Fibroblast of peridontal ligament (primary cell): ENCODE data around the gene SLC17A5.
"Not testable (repeated sequence)": the region's sequence is repeated elsewhere in the genome, so short reads cannot be mapped to it uniquely, and the experiment has no call there.

Experiments used
- DNase-seq: peaks from one replicate; pipeline ENCODE4 v3.0.0-alpha.2; 2010; ENCODE audit errors: extremely low read depth

Gene SLC17A5

GRCh38 chr6:73565767-73566485 is 87.9 kb downstream of the SLC17A5 start:
- no peak for DNase-seq

- DNase-seq, result no peak
Measured at GRCh38 chr6:73564578-73565345, 89.0 kb downstream of the SLC17A5 start.

- DNase-seq, result no peak
Measured at GRCh38 chr6:73562558-73562957, 91.2 kb downstream of the SLC17A5 start.

DNA sequence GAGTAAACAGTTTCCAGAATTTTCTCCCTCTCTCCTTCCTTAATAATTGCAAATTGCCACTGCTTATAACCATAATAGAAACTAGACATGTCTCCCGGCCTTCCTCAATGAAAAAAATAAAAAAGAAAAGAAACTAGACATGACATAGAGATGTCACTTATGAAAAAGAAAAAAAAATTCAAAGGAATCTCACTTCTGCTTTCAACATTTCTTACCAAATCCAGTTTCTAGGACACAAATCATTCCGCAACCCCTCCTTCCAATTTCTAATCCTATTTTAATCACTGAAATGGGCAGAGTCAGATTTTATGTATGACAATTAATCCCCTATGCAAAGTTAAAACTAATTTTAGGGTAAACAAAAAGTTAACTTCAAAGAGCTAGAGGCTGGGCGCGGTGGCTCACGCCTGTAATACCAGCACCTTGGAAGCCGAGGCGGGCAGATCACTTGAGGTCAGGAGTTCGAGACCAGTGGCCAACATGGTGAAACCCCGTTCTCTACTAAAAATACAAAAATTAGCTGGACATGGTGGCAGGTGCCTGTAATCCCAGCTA is 92.9 kb downstream of the SLC17A5 start:
- no peak for DNase-seq

DNA sequence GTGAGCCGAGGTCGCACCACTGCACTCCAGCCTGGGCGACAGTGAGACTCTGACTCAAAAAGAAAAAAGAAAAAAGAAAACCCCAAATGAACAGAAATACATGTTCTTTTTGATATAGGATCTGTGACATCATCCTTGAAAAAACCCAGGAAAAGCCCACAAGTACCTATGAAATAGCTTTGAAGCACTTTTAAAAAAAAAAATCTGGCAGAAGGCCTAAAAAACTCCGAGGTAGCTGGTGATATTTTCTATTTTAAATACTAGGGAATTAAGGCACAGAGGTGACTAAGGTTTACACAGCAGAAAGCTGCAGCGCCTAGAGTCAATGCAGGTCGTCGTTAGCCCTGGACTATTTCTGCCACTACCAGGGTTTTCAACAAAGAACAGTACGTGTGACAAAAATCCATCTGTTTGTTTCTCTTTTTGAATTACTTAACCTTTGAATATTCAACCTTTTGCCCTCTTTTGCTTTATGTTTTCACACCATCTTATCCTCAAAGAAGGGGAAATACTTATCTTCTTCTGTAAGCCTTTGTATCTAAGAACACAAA is 93.5 kb downstream of the SLC17A5 start:
- no peak for DNase-seq

GRCh38 chr6:73559399-73559794 is 94.4 kb downstream of the SLC17A5 start:
- DNase-seq, result not testable (repeated sequence)

GRCh38 chr6:73558624-73559398 is 95.0 kb downstream of the SLC17A5 start:
- no peak for DNase-seq

DNA sequence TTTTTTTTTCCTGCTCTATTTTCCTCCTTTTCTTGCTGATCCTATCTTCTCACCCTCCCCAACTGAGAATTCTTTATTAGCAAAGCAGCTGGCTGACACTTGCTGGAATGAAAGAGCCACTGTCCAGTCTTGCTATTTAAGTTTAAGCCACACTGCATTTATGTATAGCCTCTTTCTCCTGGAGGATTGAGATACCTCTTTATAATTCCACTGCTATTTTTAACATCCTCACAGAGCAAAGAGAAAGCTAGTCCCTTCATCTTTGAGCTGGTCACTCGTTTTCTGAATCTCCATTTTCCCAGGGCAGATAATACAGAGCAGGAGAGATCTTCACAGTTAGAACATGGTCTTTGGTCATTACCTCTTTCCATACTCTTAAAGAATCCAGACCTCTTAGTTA is 97.0 kb downstream of the SLC17A5 start:
- no peak for DNase-seq

- DNase-seq, result not testable (repeated sequence)
Measured at GRCh38 chr6:73555380-73555949, 98.3 kb downstream of the SLC17A5 start.

- DNase-seq, result not testable (repeated sequence)
Measured at GRCh38 chr6:73551115-73551514, 102.7 kb downstream of the SLC17A5 start.

DNA sequence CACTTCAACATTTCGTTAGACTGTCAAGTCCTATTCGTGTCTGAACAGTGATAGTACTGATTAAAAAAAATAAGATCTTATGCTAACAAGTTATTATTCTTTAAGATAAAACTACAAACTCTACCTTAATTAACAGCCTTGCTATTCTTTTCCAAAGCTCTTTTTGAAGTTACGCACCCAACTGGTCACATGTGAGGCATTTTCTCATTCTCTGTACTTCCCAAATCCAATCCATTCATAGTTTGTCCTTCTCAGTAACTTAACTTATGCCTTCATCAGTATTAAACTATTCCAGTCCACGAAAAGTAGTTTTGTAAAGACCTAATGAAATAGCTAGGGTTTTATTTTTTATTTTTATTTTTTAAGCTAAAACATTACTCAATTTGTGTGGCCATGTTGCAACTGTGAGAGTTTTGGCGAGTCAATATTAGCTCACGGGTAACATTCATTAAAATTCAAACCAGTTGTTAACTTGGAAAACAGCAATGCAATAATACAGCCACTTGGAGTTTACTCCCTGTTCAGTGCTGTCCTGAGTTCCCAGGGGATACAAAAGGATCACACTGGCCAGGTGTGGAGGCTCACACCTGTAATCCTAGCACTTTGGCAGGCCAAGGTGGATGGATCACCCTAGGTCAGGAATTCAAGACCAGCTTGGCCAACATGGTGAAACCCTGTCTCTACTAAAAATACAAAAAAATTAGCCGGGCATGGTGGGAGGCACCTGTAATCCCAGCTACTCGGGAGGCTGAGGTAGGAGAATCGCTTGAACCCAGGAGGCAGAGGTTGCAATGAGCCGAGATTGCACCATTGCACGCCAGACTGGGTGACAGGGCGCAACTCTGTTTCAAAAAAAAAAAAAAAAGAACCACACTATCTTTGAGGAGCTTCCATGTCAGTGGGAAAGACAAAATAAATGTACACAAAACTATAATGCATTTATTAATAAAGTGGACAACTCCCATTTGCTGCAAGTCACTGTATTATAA is 105.0 kb downstream of the SLC17A5 start:
- DNase-seq, result no peak

DNA sequence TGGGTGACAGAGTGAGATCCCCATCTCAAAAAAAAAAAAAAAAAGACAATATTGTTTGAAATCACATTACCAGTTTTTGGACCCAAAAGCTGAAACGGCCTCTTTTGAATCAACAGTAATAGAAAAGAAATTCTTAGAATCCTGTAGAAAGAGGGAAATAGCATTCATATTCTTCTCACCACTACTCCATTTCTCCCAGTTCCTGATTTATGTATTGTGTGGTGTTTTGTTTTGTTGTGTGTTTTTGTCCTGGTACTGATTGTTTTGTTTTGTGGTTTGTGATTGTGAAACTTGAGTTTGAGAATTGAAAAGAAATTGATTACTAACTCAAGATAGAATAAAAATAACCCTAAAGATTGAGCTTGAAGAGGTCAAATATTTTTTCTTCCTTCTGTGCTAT is 106.8 kb downstream of the SLC17A5 start:
- no peak for DNase-seq
